AG09309 (cell line): Measurements from ENCODE around the gene NOL4L.

Source experiments
- DNase-seq: peaks from one replicate; pipeline ENCODE4 v3.0.0-alpha.2; 2010; ENCODE audit warnings: low read depth
- H3K4me3 ChIP-seq: 2 replicates; pipeline ENCODE4 v1.5.1; 2011; ENCODE audit warnings: mild to moderate bottlenecking, low read depth, low read length, moderate library complexity; ENCODE audit not compliant: control insufficient read depth
- CTCF ChIP-seq: IDR thresholded peaks from 2 replicates; pipeline ENCODE4 v1.5.1; 2011; ENCODE audit warnings: mild to moderate bottlenecking, low read depth, low read length, inconsistent platforms; ENCODE audit not compliant: insufficient read depth, control insufficient read depth; ENCODE audit errors: missing control alignments

Gene NOL4L

DNA sequence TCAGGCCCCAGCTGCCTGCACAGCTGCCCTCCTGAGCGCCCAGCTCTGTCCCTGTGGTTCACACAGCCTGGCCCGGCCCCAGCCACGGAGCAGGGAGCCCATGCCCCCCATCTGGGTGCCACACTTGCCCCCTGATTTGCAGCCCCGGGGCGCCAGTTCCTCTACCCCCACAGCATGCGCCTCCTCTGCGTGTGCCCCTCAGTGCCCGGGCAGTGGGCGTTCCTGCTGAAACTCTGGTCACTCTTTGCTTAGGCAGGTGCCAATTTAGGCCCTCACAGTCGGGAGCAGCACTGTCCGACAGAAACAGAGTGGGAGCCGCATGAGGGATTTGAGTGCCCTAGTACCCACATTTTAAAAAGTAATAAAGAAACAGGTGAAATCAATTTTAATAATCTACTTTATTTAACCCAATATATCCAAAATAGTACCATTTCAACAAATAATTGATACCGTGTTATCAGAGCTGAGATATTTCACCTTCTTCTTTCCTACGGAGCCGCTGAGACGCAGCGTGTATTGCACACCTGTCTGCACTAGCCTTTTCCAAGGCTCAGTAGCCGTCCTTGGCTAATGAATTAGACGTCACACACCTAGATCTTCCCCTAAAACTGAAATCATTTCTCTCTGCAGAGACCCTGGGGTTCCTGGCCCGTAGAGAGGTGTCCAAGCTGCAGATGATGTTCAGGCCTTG is 120.6 kb downstream of the NOL4L start:
- TF ChIP-seq CTCF = no peak
- H3K4me3 ChIP-seq = no peak overlapping the region
- no peak for DNase-seq

GRCh38 chr20:32463642-32464400 is 121.3 kb downstream of the NOL4L start:
- no peak for DNase-seq
- no peak overlapping the region for H3K4me3 ChIP-seq
- TF ChIP-seq CTCF = no peak

DNA sequence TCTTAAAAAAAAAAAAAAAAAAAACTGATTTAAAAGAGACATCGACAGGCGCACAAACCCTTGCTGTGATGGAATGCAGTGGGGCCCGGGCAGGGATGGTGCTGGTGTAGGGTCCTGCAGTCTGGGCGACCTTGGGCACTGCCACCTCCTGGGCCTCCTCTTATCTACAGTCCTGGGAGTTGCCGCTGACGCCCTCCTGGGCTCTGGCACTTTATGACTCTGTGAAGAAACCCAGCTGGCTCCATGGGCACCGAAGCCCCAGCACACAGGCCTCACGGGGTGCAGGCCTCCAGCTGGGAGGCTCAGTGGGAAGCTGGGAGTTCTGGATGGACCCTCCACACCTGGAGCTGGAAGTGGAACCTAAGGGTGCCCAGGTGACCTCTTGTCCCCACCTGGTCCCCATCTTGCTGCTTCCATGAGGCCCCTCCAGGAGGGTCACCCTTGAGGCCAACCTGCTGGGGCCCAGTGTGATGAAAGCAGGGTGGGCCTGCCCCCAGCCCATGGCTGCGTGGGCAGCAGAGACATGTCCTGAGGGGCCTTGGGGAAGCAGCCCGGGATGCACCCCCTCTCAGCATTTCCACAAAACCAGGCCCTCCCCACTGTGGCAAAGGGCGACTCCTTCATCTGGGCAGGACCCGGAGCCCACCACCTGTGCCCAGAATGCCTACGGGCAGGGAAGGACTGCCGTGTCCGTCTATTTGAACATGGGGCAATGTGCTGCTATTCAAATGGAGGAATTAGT is 122.1 kb downstream of the NOL4L start:
- H3K4me3 ChIP-seq = no peak overlapping the region
- TF ChIP-seq CTCF = no peak
- no peak for DNase-seq

GRCh38 chr20:32461836-32462600 is 123.1 kb downstream of the NOL4L start:
- DNase-seq = no peak
- H3K4me3 ChIP-seq = no peak overlapping the region
- TF ChIP-seq CTCF = no peak

GRCh38 chr20:32460683-32461320 is 124.3 kb downstream of the NOL4L start:
- no peak overlapping the region for H3K4me3 ChIP-seq
- no peak for TF ChIP-seq CTCF
- DNase-seq = no peak

DNA sequence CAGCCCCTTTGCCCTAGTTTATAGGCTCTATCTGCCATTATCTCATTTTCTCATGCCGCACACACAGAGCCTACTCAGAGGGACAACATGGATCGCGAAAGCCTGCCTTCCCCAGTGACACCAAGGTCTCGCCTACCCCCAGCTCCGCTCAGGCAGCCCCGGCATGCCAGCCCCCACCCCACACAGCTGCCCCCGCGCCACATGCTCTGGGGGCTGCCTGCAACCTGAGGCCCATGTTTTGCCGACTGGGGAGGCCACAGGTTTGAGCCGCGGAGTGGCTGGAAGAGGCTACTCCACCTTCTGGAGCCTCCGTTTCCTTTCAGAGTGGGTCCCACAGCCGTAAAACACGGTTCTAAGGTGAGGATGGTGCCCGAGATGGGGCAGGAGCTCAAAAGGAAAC is 124.9 kb downstream of the NOL4L start:
- no peak for DNase-seq
- H3K4me3 ChIP-seq = no peak overlapping the region
- TF ChIP-seq CTCF = no peak
